Measurements from ENCODE around the gene ZNF224. TPM values are rescaled to one million over a fixed set of nuclear protein-coding genes. Genes with fewer than 3 reads are reported as not detected.

Gene ZNF224
- total and polyA plus RNA-seq, 2 of the 8 experiments (the other 6 are each of a cell fraction or from before 2014, with no cell fraction given) = 3.7 to 17.2 TPM

DNA sequence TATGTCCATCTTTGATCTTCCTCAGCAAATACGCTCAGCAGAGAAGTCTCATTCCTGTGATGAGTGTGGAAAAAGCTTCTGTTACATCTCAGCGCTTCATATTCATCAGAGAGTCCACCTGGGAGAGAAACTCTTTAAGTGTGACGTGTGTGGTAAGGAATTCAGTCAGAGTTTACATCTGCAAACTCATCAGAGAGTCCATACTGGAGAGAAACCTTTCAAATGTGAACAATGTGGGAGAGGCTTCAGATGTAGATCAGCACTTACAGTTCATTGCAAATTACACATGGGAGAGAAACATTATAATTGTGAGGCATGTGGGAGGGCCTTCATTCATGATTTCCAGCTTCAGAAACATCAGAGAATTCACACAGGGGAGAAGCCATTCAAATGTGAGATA is 27.9 kb upstream of the ZNF224 start:
- H4K5ac ChIP-seq (ENCODE audit: insufficient read length, low read depth, low read length) = no peak overlapping the region
- WGBS, 2 experiments (ENCODE audit: extremely low coverage in 1 of 2, insufficient coverage in 1 of 2, insufficient read length in 1 of 2, insufficient replicate concordance in 2 of 2, low coverage in 1 of 2, low lambda C conversion rate in 2 of 2, missing lambda C conversion rate in 1 of 2) = 53% methylated on average over 3 of the region's 3 CpGs; no CpG with 5 or more reads in 1 of the 2 experiments
- peaks cover 3 to 48% (median 32%) of the 10 kb centered on the region in 4 experiments; a peak in 6 of 8 replicates for H3K36me3 ChIP-seq (ENCODE audit: control insufficient read depth in 2 of 4, insufficient read depth in 4 of 4, low read length in 3 of 4)
- no peak overlapping the region for H2BK15ac ChIP-seq (ENCODE audit: low read length)
- no peak overlapping the region for H3K4me3 ChIP-seq (ENCODE audit: extremely low read depth in 1 of 4, insufficient read depth in 2 of 4, low read depth in 3 of 4, low read length in 4 of 4)
- no peaks in the 10 kb centered on the region for H3K27me3 ChIP-seq (replicated peaks in 1 of 4; ENCODE audit: control insufficient read depth in 3 of 4, extremely low read depth in 1 of 4, insufficient read depth in 3 of 4, low read length in 3 of 4)
- no peaks in the 10 kb centered on the region for H3K79me2 ChIP-seq (ENCODE audit: control insufficient read depth in 1 of 2, insufficient read depth in 2 of 2, low read length in 2 of 2)
- no peak overlapping the region for H2BK20ac ChIP-seq (ENCODE audit: low read length)
- no peak overlapping the region for H3K14ac ChIP-seq (ENCODE audit: insufficient read length)
- H3K23ac ChIP-seq (ENCODE audit: insufficient read length) = no peak overlapping the region
- CTCF ChIA-PET (ENCODE audit: partially characterized antibody) = no interaction called here
- H3K4ac ChIP-seq (replicated peaks; ENCODE audit: insufficient read length, low read depth, low read length) = no peak overlapping the region
- no peaks in the 10 kb centered on the region for H3K79me1 ChIP-seq (ENCODE audit: low read depth, low read length)
- no peak overlapping the region for H2BK5ac ChIP-seq (ENCODE audit: low read depth, low read length)
- POLR2A ChIA-PET (ENCODE audit: partially characterized antibody) = interaction anchor here (1.2 kb wide), 1 partner anchor 14 kb away, joined by 5 read pairs; the partner anchor contains the start of gene ZNF223
- H4K20me1 ChIP-seq (replicated peaks in 1 of 2; ENCODE audit: control insufficient read depth in 1 of 2, insufficient read depth in 2 of 2, low read length in 2 of 2) = no peaks in the 10 kb centered on the region
- H4K8ac ChIP-seq (ENCODE audit: extremely low read depth, insufficient read depth, low read length) = no peak overlapping the region
- peaks cover 26 to 32% of the 10 kb centered on the region in 2 experiments for H3K9me3 ChIP-seq (ENCODE audit: insufficient read depth in 2 of 2, low read depth in 1 of 2, low read length in 1 of 2)
- H3K23me2 ChIP-seq (ENCODE audit: low read depth, low read length) = no peaks in the 10 kb centered on the region; the same call in 1 of the 2 replicates
- no peak overlapping the region for H4K91ac ChIP-seq (replicated peaks; ENCODE audit: insufficient read length, low read length)
- DNase-seq (ENCODE audit: low read depth in 1 of 2, low spot score in 2 of 2) (no peak), FAIRE-seq (no peak)
- H3K18ac ChIP-seq (ENCODE audit: extremely low read depth, low read length) = no peak overlapping the region
- no peak overlapping the region for H2BK12ac ChIP-seq (ENCODE audit: low read depth, low read length)
- H3K4me1 ChIP-seq (replicated peaks in 1 of 4; ENCODE audit: control insufficient read depth in 3 of 4, insufficient read depth in 4 of 4, low read length in 3 of 4) = no peaks in the 10 kb centered on the region; a peak in 1 of 7 replicates
- no peak overlapping the region for H3K9ac ChIP-seq (replicated peaks in 1 of 4; ENCODE audit: extremely low read depth in 1 of 4, low read depth in 3 of 4, low read length in 3 of 4)
- no peak overlapping the region for H3K4me2 ChIP-seq (ENCODE audit: insufficient read depth in 1 of 2, low read depth in 2 of 2, low read length in 2 of 2)
- no peak overlapping the region for H3K56ac ChIP-seq (replicated peaks; ENCODE audit: insufficient read length, low read depth, low read length)
- no peak overlapping the region for H2AK5ac ChIP-seq (ENCODE audit: low read depth, low read length)
- H3K27ac ChIP-seq (ENCODE audit: low read depth, low read length) = no peak overlapping the region
- H2BK120ac ChIP-seq (replicated peaks; ENCODE audit: low read depth, low read length) = no peak overlapping the region
- TF ChIP-seq SP4 (IDR thresholded peaks at IDR 0.05; ENCODE audit: low read length) (no peak), SUZ12 (IDR thresholded peaks at IDR 0.05; ENCODE audit: low read length) (no peak), TEAD4 (IDR thresholded peaks at IDR 0.05; ENCODE audit: low read depth, low read length) (no peak), GTF2F1 (IDR thresholded peaks at IDR 0.05; ENCODE audit: borderline replicate concordance, low read depth, low read length) (no peak), FOSL1 (IDR thresholded peaks at IDR 0.05; ENCODE audit: insufficient read depth, low read depth, low read length) (no peak), TAF1 (IDR thresholded peaks at IDR 0.05; ENCODE audit: low read depth, low read length) (no peak), MAFK (IDR thresholded peaks at IDR 0.05; ENCODE audit: low read depth, low read length) (no peak)
- TF ChIP-seq, protein P1, sequence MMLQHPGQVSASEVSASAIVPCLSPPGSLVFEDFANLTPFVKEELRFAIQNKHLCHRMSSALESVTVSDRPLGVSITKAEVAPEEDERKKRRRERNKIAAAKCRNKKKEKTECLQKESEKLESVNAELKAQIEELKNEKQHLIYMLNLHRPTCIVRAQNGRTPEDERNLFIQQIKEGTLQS (IDR thresholded peaks at IDR 0.05; ENCODE audit: insufficient read depth, low read depth, low read length) = no peak
- H2AFZ ChIP-seq (ENCODE audit: low read length) = no peak overlapping the region

Data from H1 (cell line).